GM21367 (cell line): ENCODE measurements around the gene FNDC3B.

ENCODE experiments used
- ATAC-seq: cut with Tn5 transposase; IDR thresholded peaks from one replicate; pipeline ENCODE4 v1.9.1; 2021; ENCODE audit not compliant: unreplicated experiment

FNDC3B gene

GRCh38 chr3:172184106-172184822 is 144.9 kb downstream of the FNDC3B start:
- ATAC-seq = no peak

DNA sequence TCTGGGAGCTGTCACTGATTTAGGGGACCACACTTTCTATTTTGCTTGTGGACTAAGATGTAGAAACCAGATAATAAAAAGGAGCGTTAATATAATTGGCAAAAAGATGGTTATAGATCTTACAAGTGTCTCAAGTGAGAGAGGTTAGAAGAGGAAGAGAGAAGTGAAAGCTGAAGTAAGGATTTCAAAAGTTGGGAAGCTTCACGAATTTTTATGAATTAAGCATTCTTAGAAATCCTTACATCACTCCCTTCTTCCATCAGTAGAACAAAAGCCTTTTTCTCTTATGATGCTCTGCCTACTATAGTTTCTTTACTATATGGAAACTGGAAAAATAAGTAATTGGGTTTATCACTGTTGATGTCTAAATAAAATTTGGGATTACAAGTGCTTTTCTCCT is 146.5 kb downstream of the FNDC3B start:
- ATAC-seq = no peak

DNA sequence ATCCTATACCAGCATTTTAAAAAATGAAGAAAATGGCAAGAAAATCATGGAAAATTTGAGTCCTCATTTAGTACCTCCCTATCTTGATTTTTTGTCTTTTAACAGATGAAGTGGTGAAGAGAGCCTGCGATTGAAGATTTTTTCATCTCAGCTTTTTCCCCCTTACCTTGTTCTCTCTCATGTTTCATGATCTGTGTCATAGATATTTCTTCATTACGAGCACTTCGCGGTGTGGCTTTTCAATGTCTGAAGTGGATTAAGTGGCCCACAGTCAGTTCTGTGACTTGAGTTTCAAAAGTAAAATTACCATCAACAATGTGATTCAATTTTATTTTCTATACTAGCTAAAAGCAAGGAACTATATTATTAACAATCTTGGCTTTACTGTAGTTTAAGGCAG is 147.2 kb downstream of the FNDC3B start:
- ATAC-seq = no peak

DNA sequence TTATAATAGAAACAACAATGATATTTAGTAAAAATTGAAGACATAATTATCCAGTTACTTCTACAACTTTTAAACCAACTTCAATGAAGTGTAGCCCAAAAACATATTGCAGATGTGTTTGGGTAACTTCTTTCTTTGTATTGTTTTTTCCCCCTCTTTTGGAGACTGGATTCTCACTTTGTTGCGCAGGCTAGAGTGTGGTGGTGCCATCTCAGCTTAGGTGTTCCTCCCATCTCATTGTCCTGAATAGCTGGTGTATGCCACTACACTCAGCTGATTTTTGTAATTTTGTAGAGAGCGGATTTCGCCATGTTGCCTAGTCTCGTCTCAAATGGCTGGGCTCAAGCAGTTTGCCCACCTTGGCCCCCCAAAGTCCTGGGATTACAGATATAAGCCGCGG is 148.1 kb downstream of the FNDC3B start:
- ATAC-seq = no peak

DNA sequence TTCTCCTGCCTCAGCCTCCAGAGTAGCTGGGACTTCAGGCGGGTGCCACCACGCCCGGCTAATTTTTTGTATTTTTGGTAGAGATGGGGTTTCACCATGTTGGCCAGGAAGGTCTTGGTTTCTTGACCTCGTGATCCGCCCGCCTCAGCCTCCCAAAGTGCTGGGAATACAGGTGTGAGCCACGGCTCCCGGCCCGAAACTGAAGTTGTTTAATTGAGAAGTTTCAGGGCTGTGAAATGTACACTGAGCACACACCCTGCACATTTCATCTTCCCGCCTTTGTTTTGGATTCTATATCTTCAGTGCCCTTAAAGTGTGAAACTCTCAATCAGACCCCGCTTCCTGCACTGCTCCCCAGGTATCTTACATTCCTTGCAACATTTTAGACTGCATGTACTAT is 149.1 kb downstream of the FNDC3B start:
- ATAC-seq = no peak

- no peak for ATAC-seq
Observed at GRCh38 chr3:172189213-172189612, 149.8 kb downstream of the FNDC3B start.

- no peak for ATAC-seq
Observed at GRCh38 chr3:172189987-172190603, 150.7 kb downstream of the FNDC3B start.

DNA sequence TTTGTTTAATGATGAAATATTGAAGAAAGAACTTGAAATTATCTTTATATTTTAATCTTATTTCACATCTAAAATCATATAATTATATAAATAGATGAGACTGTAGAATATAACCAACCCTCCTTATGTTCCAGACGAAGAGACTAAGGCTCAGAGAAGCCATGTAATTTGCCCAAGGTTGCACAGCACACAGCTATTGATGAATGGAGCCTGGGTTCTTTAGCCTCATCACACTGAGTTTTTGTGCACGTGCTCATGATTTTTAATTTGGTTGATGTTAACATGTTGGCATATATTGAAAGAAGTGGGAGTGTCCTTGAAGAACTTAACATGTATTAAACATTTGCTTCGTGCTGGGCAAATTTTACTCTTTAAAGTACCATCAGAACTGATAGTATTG is 151.6 kb downstream of the FNDC3B start:
- no peak for ATAC-seq

DNA sequence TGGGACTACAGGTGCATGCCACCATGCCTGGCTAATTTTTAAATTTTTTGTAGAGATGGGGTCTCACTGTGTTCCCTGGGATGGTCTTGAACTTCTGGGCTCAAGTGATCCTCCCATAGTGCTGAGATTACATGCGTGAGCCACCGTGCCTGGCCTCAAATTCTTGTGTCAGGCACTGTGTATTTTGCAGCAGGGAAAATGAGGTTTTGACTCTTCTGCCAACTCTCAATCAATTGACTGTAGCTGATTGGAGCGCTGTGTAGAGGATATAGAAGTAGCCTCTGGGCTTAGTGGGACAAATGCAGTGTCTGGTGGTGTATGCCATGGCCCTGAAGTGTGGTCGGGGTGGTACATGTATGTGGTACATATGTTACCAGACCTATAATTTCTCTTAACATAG is 152.3 kb downstream of the FNDC3B start:
- ATAC-seq = no peak

DNA sequence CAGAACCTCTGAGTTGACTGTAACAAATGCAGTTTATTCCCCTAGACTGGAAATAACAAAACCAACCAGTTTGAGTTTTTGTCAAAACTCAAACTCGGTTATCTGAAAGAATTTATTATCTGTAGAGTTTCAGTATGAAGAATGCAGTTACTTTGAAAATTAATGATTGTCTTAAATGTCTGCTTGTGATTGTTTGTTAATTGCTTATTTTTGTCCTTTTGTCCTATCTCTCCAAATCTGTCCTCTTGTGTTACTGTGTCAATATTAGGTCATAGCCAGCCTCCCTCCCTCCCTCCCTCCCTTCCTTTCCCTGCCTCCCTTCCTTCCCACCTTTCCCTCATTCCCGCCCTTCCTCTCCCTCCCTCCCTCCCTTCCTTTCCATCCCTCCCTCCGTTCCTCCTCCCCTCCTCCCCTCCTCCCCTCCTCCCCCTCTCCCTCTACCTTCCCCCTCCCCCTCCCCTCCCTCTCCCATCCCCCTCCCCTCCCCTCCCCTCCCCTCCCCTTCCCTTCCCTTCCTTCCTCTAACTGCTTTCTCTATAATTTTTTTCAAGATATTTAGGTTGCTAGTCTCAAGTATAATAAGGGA is 153.5 kb downstream of the FNDC3B start:
- no peak for ATAC-seq

DNA sequence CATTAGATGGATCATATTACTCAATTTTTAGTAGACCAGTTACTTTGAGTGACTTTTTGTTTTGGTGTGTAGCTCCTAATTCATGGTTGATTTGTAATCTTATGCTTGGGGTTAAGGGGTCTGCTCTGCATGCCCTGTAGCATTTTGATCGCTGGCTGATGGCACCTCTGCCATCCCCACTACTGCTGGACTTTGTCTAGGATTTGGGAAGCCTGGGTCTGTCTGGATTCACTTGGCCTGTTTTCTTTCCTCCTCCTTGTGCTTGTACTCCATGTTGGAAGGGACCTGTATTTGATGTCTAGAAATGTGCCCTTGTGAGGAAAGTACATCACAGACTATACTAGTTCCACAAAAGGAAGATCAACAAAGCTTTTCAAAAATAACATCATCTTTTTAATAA is 154.1 kb downstream of the FNDC3B start:
- ATAC-seq = no peak

- no peak for ATAC-seq
Observed at GRCh38 chr3:172194702-172195406, 155.5 kb downstream of the FNDC3B start.

GRCh38 chr3:172195407-172195754 is 156.0 kb downstream of the FNDC3B start:
- ATAC-seq = no peak

DNA sequence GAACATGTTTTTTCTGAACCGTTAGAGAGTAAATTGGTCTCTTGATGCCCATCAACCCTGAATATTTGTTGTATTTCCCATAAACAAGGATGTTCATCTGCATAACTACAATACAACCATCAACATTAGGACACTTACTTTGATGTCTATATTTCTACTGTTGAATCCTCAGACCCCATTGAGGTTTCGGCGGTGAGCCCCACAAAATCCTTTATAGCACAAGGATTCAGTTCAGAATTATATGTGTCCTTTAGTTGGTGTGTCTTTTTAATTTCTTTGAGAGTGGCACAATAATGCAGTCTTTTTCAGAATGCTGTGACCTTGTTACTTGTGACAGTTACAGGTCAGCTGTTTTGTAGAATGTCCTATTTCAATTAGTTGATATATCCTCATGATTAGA is 158.0 kb downstream of the FNDC3B start:
- ATAC-seq = no peak

GRCh38 chr3:172198428-172198827 is 159.1 kb downstream of the FNDC3B start:
- ATAC-seq = no peak

DNA sequence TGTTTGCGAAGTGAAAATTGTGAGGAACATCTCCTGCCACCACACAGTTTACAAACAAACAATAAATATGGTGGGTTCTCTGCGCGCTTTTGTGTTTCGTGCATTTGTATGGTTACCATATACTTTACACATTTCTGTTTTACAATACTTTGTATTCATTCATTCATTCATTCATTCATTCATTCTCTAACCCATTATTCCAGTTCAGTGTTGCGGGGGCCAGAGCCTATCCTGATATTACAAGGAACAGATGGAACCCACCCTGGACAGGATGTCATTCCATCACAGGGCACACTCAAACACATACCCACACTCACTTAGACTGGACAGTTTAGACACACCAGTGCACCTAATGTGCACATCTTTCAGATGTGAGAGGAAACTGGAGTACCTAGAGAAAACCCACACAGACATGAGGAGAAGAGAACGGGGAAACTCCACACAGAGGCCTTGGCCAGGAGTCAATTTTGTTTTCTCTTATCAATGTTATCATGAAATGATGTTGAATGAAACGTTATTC is 160.5 kb downstream of the FNDC3B start:
- ATAC-seq = no peak

DNA sequence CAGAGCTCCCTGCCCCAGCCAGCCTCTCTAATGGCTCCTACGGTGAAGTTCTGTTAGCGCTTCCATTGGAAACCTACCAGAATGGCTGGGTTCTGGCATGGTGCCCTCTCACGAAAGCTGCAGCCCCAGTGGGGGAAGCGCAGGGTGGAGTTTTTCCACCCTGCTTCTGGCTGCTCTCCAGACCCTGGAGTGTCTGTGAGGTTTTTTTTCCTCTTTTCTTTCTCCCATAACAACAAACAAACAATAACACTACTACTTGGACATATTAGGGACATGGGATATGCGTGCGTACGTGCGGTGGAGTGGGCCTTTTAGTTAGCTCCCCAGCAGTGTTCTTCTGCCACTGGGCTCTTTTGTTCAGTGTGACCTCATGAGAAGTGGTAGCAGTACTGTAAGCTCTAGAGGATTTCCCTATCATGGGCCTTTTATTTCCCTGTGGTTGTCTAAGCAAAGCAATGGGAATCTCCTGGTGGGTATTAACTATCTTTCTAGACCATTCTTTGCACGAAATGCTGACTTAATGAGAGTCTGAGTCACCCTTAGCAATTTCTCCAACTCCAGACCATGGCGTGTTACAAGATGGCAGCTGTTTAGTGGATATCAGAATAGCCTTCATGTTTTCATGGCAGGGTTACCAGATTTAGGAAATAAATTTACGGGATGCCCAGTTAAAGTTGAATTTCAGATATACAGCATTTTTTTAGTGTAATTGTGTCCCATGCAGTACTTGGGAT is 161.9 kb downstream of the FNDC3B start:
- no peak for ATAC-seq

GRCh38 chr3:172201870-172202236 is 162.5 kb downstream of the FNDC3B start:
- ATAC-seq = no peak

GRCh38 chr3:172202797-172203196 is 163.4 kb downstream of the FNDC3B start:
- no peak for ATAC-seq

DNA sequence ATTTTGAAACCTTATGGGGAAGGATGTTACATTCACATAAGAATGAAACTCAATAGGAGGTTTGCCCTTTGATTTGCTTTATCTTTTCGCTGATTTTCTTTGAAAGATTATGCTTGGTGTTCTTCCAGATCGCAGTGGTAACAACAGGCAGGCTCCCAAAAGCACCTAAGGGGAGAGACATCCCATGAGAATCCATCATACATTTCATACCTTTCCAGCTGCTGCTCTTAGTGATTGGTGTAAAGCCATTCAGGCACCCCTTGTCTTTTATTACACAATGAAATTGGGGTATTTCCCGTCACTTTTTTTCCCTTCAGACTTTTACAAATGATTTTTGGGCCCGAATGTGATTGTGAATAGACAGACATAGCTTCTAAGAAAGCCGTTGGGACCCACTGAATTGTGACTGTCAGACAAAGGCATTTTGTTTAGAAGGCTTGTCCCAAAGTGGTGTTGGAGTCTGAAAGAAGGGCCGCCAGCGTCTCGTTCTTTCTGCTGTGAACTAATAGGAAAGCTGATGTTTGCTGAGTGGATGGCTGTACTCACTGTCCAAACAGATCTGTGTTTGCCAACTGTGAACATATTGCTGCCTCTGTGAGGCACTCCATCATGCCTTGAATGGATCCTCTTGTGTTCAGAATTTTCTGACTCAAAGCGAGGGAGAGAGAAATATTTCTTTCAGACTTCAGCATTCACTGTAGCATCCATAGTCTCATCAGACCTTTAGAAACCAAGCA is 164.3 kb downstream of the FNDC3B start:
- ATAC-seq = no peak

DNA sequence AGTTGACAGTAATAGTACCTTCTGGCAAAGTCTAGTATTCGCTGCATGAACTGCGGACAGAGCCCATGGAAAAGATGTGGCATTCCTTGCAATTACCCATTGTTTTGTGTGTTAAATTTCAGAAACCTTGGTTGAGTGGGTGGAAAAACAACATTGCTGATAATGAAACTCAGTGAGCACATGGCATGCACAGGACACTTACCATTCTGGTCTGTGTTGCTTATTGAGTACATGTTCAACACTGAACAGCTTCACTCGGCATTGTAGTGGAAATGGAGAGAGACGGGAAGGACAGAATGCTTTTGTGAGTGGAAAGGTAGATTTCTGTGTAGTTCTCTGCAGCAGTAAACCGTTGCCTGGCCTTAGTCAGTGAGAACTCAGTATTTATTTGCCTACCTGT is 165.3 kb downstream of the FNDC3B start:
- ATAC-seq = no peak
